Occipital lobe (tissue), 2 donors: ENCODE measurements around the gene BANK1. TPM values are rescaled to one million over a fixed set of nuclear protein-coding genes. Genes with fewer than 3 reads are reported as not detected.

Experiments used
- DNase-seq: peaks from one replicate; lab custom pipeline; 2025; lab: John Stamatoyannopoulos, UW
- total RNA-seq: library from RNA; depleted of rRNA; stranded (reverse); fragments of >200 nt; gene quantifications from one replicate; pipeline ENCODE4 v1.2.3, GENCODE V29; 2014

Gene BANK1
- total RNA-seq, 1 donor from 2014 or later: 0.16 TPM

DNA sequence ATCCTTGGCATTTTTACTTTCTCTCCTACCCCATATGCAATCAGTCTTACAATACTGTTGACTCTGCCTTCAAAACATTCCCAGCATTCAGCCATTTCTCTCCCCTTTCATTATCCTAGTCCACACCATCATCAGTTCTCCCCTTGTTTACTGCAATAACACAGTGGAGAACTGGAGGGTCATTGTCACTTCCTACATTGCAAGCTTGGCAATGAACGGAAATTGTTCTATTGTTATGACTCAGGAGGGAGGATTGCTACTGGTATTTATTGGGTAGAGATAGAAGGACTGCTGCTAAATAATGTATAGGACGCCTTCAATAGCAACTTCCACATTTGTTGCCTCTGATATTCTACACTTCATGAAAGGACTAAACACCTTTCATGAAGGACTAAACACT, 231.8 kb downstream of the BANK1 start:
- no peak for DNase-seq

GRCh38 chr4:102027961-102028360, 237.4 kb downstream of the BANK1 start:
- no peak for DNase-seq

GRCh38 chr4:102031406-102031805, 240.9 kb downstream of the BANK1 start:
- DNase-seq: no peak

DNA sequence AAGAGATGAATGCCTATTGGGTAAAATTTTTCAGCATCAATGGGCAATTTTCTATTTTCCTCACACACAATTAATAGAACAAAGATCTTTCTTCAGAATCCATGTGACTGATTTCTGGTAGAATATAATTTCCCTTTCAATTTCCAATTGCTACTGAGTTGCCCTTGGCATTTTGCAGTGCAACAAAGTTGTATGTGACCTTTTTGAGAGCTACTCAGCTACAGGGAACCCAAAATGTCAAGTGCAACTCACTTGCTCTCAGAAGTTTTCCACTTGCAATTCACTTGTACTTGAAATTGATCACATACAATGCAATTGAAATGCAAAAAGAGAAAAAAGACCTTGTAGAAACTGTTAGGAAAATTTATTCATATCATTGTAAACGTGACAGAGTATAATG, 245.5 kb downstream of the BANK1 start:
- no peak for DNase-seq

DNA sequence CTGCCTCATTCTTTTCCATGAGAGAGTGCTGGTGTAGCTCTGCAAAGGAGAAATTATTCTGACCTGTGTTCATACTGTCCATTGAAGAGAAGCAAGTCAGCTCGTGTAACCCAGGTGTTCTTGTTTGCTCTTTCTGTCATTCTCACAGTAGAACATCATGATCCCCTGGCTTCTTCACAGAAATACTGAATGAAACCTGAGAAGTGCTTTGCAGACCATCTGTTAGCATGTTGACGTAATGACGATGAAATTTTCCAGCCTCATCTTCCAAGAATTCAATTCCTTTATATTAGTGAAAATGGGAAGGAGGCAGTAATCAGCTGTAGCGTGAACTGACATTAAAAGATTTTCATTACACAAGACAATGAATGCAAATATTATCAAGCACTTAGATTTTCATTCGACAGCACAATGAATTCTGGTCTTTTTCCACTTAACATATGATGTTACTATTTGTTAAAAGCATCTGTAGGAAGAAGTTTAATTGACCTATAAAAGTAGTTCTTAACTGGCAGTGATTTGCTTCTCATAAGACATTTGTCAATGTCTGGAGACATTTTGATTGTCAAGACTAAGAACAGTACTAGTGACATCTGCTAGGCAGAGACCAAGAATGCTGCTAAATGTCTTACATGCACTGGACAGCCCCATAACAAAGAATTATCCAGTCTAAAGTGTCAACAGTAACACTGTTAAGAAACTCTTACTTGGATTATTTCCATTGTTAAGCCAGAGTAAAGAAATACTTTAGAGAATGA, 246.3 kb downstream of the BANK1 start:
- DNase-seq: no peak

DNA sequence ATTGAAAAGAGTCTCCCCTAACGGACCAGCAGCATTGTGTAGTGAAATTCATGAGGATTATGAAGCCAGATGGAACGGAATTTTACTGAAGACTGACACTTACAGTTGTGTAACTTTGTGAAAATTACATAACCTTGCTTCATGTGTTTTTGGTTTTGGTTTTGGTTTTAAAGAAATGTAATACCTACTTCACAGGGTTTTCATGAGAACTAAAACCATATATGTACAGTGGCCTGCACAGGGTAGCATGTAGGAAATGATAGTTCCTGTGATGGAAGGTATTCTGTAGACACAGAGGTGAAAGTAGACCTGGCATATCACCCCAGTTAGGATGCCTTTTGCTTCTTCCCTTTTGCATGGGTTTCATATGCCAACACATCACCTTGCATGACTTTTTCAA, 247.0 kb downstream of the BANK1 start:
- DNase-seq: no peak

GRCh38 chr4:102042871-102043802, 252.6 kb downstream of the BANK1 start:
- no peak for DNase-seq

- DNase-seq: no peak
These were observed 257.1 kb downstream of the BANK1 start for GRCh38 chr4:102047616-102048015.

GRCh38 chr4:102055805-102056204, 265.3 kb downstream of the BANK1 start:
- DNase-seq: no peak

DNA sequence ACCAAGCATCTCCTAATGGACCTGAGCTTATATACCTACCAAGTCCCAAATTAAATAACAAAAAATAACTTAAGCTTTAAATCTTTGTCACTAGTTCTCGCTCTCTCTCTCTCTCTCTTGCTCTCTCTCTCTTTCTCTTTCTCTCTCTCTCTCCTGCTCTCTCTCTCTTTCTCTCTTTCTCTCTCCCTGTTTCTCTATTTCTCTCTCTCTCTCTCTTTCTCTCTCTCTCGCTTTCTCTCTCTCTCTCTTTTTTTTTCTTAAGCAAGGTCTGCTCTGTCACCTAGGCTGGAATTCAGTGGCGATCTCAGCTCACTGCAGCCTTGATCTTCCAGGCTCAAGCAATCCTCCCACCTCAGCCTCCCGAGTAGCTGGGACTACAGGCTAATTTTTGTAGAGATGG, 266.6 kb downstream of the BANK1 start:
- no peak for DNase-seq

- DNase-seq: no peak
These were observed 270.6 kb downstream of the BANK1 start for GRCh38 chr4:102061133-102061532.

DNA sequence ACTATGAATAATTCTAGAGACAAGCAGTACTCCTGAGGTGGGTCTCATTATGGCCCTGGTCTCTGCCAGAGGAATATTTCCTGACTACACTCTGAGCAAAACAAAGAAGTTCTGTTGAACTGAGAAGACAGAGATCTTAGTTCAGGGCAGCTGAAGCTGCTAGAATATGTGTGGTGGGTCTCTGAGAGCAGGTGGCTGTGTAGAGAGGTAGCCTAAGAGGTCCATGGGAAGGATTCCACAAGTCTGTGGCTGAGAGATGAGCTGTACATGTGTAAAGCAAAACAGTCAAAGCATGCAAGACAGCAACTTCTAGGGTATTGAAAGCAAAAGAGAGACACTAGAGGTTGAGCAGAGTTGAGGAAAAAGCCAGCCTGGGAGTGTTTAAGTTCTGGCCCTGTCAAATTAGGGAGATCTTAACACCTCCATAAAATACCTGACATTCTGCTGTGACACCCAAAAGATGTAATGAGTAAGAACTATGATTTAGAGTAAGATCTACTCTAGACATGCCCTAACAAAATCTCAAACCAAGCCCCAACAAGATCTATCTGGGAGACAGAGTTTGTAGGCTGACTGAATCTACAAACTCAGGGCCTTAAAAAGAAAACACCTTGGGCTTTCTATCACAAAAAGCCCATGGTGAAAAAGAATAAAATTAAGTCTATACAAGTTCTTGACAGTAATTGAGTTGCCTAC, 274.4 kb downstream of the BANK1 start:
- DNase-seq: no peak

DNA sequence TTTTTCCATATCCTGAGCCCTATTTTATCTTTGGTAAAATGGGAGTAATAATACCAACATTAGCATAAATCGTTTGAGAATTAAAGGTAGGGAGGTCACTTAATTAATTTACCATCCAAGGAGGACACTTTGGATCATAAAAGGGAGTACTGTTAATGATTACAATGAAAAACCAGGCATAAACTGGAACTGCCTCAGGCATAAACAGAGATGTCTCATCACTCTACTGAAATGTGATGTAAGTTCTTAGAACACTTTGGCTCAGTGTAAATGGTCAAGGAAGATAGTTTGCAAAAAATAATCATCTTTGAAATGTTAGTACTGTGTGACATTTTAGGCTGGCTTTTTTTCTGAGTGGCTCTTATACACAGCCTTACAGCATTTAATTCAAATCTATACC, 286.1 kb downstream of the BANK1 start:
- DNase-seq: no peak

DNA sequence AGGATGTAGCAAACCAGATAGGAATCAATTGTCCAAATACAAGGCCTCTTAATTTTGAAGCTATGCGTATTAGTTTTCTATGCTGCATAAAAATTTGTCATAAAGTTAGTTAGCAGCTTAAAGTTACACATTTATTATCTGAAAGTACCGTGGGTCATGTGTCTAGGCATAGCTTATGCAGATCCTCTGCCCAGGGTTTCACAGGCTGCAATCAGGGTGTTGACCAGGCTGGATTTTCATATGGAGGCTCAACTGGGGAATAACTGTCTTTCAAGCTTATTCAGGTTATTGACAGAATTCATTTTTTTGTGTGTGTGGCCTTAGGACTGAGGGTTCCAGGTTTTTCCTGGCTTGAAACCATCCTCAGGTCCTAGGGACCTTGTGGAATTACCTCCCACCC, 289.7 kb downstream of the BANK1 start:
- no peak for DNase-seq

- peak; percentile 13 for DNase-seq
These were observed 299.5 kb downstream of the BANK1 start for GRCh38 chr4:102089850-102090621.

GRCh38 chr4:102091656-102092055, 301.1 kb downstream of the BANK1 start:
- no peak for DNase-seq

DNA sequence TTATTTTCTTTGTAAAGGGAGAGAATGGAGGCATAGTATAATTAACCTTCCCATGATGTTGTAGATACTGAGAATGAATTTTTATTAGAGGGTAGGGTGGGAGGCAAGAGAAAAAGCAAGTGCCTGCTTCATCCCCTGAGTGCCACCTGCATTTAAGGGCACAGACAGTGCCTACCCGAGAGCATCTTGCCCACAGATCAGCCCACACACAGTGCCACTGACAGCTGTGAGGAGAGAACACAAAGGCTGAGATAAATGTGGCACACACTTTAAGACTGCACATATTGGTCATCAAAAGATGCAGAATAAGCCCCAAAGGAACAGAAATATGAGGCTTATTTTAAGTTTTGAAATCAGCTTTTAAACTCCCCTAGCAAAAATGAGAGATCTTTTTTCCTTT, 304.0 kb downstream of the BANK1 start:
- peak; percentile 24 for DNase-seq

DNA sequence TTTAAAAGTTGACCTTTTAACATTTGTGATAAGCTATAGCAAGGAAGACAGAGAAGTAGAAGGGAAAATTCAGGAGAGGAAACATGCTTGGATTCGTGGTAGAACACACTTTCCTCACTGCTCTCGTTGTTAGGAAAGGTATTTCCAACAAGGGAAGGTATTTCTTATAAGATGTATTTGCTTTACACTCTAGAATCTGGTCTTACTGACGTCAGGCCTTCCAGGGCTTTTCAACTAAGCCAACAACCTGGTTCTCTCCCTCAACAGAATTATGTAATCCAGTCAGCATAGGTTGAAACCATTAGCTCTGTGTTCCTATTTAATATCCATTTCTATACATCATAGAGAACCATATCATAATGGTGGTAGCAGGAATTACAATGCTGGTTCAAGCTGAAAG, 312.8 kb downstream of the BANK1 start:
- DNase-seq: no peak

- no peak for DNase-seq
These were observed 313.7 kb downstream of the BANK1 start for GRCh38 chr4:102104278-102104677.

- DNase-seq: no peak
These were observed 315.5 kb downstream of the BANK1 start for GRCh38 chr4:102105983-102106382.

DNA sequence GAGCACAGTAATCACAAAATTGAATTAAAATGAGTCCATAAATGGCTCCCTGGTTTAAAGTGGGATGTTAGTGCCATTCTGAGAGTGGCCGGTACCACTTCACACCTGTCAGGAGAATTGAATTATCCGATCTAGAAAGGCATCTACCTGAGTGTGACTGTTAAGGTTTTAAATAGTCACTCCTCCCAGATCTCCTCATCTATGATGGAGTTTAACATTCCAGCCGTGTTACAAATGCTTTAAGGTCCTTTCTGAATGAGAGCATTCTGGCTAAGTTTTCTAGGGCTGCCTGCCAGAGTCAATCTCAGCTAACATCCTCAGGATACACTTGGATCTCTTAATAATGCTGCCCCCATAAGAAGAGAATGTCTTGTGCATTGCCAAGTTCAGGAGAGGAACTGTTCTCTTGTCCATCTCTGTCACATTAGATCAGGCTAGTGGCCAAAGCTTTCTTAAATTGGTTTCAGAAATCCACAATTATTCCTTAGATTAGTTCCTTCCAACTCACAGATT, 323.6 kb downstream of the BANK1 start:
- no peak for DNase-seq
